Measurements from ENCODE around the gene SCYGR2.

DNA sequence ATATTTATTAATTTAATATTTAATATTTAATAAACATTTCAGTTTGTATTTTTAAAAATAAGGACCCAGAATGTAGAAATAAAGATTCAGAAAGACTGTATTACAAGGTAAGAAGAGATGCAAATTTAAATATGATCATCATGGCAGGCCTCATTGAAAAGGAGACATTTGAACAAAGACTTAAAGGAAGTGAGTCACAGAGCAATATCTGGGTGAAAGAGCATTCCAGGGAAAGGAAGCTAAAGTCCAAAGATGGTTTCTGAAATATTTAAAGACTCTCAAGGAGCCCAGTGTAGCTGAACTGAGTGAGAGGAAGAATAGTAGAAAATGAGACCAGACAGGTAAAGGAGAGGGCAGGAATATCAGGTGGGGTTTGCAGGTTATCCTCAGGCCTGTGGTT is 24.5 kb downstream of the SCYGR2 start:
- TF ChIP-seq, protein P1, sequence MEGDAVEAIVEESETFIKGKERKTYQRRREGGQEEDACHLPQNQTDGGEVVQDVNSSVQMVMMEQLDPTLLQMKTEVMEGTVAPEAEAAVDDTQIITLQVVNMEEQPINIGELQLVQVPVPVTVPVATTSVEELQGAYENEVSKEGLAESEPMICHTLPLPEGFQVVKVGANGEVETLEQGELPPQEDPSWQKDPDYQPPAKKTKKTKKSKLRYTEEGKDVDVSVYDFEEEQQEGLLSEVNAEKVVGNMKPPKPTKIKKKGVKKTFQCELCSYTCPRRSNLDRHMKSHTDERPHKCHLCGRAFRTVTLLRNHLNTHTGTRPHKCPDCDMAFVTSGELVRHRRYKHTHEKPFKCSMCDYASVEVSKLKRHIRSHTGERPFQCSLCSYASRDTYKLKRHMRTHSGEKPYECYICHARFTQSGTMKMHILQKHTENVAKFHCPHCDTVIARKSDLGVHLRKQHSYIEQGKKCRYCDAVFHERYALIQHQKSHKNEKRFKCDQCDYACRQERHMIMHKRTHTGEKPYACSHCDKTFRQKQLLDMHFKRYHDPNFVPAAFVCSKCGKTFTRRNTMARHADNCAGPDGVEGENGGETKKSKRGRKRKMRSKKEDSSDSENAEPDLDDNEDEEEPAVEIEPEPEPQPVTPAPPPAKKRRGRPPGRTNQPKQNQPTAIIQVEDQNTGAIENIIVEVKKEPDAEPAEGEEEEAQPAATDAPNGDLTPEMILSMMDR (conservative IDR thresholded peaks at IDR 0.05; ENCODE audit: low read length), result no peak
- TF ChIP-seq EZH2phosphoT487 (IDR thresholded peaks at IDR 0.05; ENCODE audit: borderline replicate concordance, low read depth, low read length), result no peak

All from OCI-LY7 (cell line).